Measurements from ENCODE around the gene SEMA3C. TPM values are rescaled to one million over a fixed set of nuclear protein-coding genes. Genes with fewer than 3 reads are reported as not detected.

The SEMA3C gene
- polyA plus RNA-seq, 1 donor from 2014 or later = 386 TPM

GRCh38 chr7:80752954-80753690, 165.7 kb downstream of the SEMA3C start:
- no peaks in the 10 kb centered on the region for H4K20me1 ChIP-seq (ENCODE audit: insufficient read depth)
- TF ChIP-seq TAF1 (IDR thresholded peaks at IDR 0.05; ENCODE audit: low read depth) (no peak), REST (IDR thresholded peaks at IDR 0.05; ENCODE audit: borderline replicate concordance) (no peak), MXI1 (conservative IDR thresholded peaks at IDR 0.05; ENCODE audit: poor library complexity, severe bottlenecking) (no peak), CTCF (IDR thresholded peaks at IDR 0.05; ENCODE audit: poor library complexity, severe bottlenecking) (no peak), EZH2 (IDR thresholded peaks at IDR 0.05; ENCODE audit: borderline replicate concordance, insufficient read depth, low read length, poor library complexity, severe bottlenecking) (no peak), SMC3 (conservative IDR thresholded peaks at IDR 0.05; ENCODE audit: poor library complexity) (no peak), EP300 (conservative IDR thresholded peaks at IDR 0.05; ENCODE audit: poor library complexity, severe bottlenecking) (no peak), POLR2AphosphoS5 (IDR thresholded peaks at IDR 0.05) (no peak)
- no peak overlapping the region for H3K4me2 ChIP-seq (ENCODE audit: low read length)
- no peak overlapping the region for H3K9ac ChIP-seq (ENCODE audit: low read length)
- no peak overlapping the region for H3K4me3 ChIP-seq (ENCODE audit: low read length)
- H3K36me3 ChIP-seq (ENCODE audit: insufficient read depth, low read length) = peaks cover 2% of the 10 kb centered on the region
- H3K9me3 ChIP-seq (ENCODE audit: low read length) = no peaks in the 10 kb centered on the region
- no peaks in the 10 kb centered on the region for H3K27me3 ChIP-seq (ENCODE audit: insufficient read depth, low read depth, low read length)
- no peaks in the 10 kb centered on the region for H3K79me2 ChIP-seq (replicated peaks; ENCODE audit: insufficient read depth, low read length)
- H3K9me2 ChIP-seq (ENCODE audit: insufficient read depth, low read length) = no peaks in the 10 kb centered on the region
- no peak overlapping the region for H2AFZ ChIP-seq (ENCODE audit: low read depth, low read length)
- H3F3A ChIP-seq (ENCODE audit: insufficient read depth, low read length, poor library complexity, severe bottlenecking) = peaks cover 4% of the 10 kb centered on the region
- H3K27ac ChIP-seq (ENCODE audit: low read length) = no peak overlapping the region

GRCh38 chr7:80749270-80749669, 169.6 kb downstream of the SEMA3C start:
- peak overlapping the region; percentile 89 for H3K27ac ChIP-seq (ENCODE audit: low read length)
- H4K20me1 ChIP-seq (ENCODE audit: insufficient read depth) = no peaks in the 10 kb centered on the region
- H3K9me2 ChIP-seq (ENCODE audit: insufficient read depth, low read length) = no peaks in the 10 kb centered on the region
- H3K36me3 ChIP-seq (ENCODE audit: insufficient read depth, low read length) = peaks cover 8% of the 10 kb centered on the region
- H3K27me3 ChIP-seq (ENCODE audit: insufficient read depth, low read depth, low read length) = no peaks in the 10 kb centered on the region
- H3F3A ChIP-seq (ENCODE audit: insufficient read depth, low read length, poor library complexity, severe bottlenecking) = peaks cover 31% of the 10 kb centered on the region
- H3K4me2 ChIP-seq (ENCODE audit: low read length) = peak overlapping the region; percentile 21
- H3K79me2 ChIP-seq (replicated peaks; ENCODE audit: insufficient read depth, low read length) = no peaks in the 10 kb centered on the region
- no peaks in the 10 kb centered on the region for H3K9me3 ChIP-seq (ENCODE audit: low read length)
- H3K4me3 ChIP-seq (ENCODE audit: low read length) = peak overlapping the region; percentile 53
- H2AFZ ChIP-seq (ENCODE audit: low read depth, low read length) = no peak overlapping the region
- peak overlapping the region; percentile 57 for H3K9ac ChIP-seq (ENCODE audit: low read length)
- TF ChIP-seq EZH2 (IDR thresholded peaks at IDR 0.05; ENCODE audit: borderline replicate concordance, insufficient read depth, low read length, poor library complexity, severe bottlenecking) (no peak), SMC3 (conservative IDR thresholded peaks at IDR 0.05; ENCODE audit: poor library complexity) (no peak), EP300 (conservative IDR thresholded peaks at IDR 0.05; ENCODE audit: poor library complexity, severe bottlenecking) (no peak), MXI1 (conservative IDR thresholded peaks at IDR 0.05; ENCODE audit: poor library complexity, severe bottlenecking) (no peak), CTCF (IDR thresholded peaks at IDR 0.05; ENCODE audit: poor library complexity, severe bottlenecking) (no peak), POLR2AphosphoS5 (IDR thresholded peaks at IDR 0.05) (no peak), RAD21 (conservative IDR thresholded peaks at IDR 0.05) (no peak), REST (IDR thresholded peaks at IDR 0.05; ENCODE audit: borderline replicate concordance) (no peak), TAF1 (IDR thresholded peaks at IDR 0.05; ENCODE audit: low read depth) (no peak)

Data from neural cell (in vitro differentiated cells).